NCI-H1048 (cell line): ENCODE results near the gene VIM.
"Not testable (repeated sequence)": the region's sequence is repeated elsewhere in the genome, so short reads cannot be mapped to it uniquely, and the experiment has no call there.

ENCODE experiments used
- DNase-seq: peaks from one replicate; lab custom pipeline; 2025; lab: John Stamatoyannopoulos, UW

Gene VIM

DNA sequence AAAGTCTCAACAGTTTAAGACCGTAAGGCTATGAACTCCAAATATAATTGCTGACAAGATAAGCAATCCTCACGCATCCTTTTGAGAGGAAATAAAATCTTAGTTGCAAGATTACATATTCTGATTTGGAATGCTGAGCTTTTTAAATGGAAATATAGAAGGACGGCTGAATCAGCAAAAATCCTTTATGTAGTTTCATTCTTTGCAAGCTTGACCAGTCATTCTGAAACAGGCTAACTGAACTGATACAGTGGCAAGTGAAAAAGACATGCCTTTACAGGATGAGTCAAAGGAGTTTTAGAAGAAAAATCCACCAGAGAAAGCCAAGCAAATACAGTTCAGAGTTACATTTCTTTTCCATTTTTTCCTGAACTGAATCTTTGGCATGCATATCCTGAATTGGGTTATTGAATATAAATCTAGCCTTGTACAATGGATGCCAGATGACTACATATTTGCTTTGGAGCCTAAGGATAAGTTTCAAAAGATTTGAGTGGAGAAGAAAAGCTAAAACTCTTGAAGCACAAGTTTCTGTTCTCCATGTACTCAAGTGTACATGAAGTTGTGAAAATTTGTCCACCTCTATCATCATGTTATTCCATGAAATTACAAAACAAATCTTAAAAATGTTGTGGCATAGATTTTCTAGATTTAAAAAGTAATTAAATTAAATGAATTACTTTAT lies 4.4 kb downstream of the VIM start:
- no peak for DNase-seq

DNA sequence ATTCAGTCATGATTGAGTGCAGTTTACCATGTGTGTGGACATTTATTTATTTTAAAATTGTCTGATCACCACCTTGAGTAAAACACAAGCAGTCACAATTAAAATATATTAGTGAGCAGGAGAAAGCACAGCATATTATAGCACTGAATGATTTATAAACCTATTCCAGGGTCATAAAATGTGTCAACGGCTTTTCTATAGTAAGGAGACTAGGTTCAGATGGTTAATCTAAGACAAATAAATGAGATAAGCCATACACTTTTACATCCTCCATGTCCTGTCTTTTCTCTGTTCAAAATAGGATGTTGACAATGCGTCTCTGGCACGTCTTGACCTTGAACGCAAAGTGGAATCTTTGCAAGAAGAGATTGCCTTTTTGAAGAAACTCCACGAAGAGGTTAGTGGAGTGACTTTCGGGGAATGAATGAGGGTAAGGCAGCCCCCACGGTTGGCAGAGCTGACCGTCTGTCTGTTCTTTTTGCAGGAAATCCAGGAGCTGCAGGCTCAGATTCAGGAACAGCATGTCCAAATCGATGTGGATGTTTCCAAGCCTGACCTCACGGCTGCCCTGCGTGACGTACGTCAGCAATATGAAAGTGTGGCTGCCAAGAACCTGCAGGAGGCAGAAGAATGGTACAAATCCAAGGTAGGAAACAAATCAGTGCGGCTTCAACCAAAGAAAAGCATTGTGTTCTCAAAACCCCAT lies 5.4 kb downstream of the VIM start:
- DNase-seq, result no peak

DNA sequence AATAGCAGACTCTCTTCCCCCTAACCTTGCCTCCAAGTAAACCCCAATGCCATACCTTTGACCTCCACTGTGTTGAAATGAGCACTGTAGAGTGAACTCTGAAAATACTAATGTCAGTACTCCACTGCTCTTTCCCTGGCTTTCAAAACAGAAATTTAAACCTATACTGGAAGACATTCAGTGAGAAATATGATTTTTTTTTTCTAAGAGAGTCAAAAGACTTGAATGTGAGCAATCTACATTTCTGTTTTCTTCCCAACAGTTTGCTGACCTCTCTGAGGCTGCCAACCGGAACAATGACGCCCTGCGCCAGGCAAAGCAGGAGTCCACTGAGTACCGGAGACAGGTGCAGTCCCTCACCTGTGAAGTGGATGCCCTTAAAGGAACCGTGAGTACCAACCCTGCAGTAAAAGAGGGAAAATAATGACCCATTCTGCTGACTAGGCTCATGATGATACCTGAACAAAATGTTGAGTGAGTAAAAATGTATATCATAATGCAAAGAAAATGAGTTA lies 6.4 kb downstream of the VIM start:
- no peak for DNase-seq

DNA sequence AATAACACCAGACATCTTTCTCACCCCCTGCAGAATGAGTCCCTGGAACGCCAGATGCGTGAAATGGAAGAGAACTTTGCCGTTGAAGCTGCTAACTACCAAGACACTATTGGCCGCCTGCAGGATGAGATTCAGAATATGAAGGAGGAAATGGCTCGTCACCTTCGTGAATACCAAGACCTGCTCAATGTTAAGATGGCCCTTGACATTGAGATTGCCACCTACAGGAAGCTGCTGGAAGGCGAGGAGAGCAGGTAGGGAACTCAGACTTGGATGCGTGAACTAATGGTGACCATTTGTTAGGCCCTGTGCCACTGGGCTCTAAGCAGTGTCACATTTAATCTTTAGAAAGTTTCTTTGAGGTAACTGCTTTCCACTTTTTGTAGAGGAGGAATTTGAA lies 7.1 kb downstream of the VIM start:
- no peak for DNase-seq

DNA sequence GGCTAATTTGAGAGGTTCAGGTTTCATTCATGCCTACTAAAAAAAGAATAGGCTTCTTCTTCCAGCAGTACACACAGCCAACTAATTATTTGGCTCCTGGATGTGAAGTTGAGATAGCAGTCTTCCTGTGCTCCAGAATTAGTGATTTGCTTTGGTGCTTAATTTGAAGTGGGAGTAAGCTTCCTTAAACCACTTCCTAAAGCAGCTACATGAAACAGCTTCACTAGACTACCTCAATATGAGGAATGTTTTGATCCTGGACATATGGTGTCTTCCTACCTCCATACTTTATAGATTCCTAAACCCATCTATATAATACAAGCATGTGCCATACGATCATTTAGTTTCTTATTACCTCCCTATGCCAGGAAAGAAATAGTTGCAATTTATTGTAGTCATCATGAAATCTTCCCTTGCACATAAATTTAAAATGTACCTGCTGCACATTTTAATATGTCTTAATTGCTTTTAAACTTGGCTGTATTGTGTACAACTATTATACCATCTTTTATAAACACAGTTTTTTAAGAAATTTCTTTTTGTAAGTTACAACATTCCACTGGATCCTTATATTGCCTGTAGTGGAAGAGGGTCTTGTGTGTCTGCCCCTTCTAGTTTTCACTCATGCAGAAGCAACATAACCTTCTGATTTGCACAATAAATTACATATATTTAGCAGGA lies 8.6 kb downstream of the VIM start:
- no peak for DNase-seq

DNA sequence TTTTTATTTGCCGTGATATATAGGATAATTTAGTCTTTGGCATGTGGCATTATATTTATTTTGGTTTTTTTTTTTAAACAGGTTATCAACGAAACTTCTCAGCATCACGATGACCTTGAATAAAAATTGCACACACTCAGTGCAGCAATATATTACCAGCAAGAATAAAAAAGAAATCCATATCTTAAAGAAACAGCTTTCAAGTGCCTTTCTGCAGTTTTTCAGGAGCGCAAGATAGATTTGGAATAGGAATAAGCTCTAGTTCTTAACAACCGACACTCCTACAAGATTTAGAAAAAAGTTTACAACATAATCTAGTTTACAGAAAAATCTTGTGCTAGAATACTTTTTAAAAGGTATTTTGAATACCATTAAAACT lies 9.1 kb downstream of the VIM start:
- no peak for DNase-seq

DNA sequence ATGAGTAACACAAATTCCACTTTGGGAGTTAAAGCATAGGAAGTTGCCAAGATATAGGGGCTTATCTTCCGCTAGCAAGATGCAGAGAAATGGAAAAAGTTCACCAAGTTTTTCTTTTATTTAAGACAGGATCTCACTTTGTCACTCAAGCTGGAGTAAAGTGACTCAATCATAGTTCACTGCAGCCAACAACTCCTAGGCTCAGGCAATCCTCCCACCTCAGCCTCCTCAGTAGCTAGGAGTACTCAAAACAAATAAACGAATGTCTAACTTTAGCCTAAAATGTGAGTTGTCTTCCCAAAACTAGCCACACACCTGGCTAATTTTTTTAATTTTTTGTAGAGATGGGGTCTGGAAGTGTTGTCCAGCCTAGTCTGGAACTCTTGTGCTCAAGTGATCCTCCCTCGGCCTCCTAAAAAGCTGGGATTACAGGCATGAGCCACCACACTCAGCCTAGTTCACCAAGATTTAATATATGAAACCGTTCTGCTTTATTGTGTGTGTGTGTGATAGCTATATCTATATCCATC lies 9.9 kb downstream of the VIM start:
- DNase-seq, result no peak

DNA sequence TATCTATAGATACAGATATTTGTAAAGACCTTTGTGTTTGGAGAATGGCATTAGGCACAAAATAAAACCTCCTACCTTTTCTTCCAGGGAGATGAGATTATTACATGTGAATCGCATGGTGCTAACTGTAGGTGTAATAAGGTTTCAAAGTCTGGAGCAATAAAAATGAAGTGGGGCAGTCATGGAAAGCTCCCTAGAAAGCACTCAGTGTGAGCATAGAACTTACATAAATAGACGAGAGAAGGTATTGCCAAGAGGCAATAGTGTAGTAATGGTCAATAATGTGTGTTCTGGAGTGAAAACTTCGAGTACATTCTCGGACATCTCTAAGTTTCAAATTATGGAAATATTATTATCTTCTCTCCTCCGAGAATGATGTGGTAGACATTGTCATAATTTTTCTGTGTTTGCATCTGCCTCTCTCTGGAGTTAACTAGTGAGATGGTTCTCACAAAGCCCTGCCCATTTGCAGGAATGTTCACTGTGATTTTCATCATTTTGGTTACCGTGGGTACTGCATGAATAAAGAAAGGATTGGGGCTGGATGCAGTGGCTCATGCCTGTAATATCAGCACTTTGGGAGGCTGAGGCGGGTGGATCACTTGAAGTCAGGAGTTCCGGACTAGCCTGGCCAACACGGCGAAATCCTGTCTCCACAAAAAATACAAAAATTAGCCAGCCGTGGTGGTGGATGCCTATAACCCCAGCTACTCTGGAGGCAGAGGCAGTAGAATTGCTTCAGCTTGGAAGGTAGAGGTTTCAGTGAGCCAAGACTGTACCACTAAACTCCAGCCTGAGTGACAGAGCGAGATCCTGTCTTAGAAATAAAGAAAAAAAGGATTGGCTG lies 10.6 kb downstream of the VIM start:
- DNase-seq, result no peak

DNA sequence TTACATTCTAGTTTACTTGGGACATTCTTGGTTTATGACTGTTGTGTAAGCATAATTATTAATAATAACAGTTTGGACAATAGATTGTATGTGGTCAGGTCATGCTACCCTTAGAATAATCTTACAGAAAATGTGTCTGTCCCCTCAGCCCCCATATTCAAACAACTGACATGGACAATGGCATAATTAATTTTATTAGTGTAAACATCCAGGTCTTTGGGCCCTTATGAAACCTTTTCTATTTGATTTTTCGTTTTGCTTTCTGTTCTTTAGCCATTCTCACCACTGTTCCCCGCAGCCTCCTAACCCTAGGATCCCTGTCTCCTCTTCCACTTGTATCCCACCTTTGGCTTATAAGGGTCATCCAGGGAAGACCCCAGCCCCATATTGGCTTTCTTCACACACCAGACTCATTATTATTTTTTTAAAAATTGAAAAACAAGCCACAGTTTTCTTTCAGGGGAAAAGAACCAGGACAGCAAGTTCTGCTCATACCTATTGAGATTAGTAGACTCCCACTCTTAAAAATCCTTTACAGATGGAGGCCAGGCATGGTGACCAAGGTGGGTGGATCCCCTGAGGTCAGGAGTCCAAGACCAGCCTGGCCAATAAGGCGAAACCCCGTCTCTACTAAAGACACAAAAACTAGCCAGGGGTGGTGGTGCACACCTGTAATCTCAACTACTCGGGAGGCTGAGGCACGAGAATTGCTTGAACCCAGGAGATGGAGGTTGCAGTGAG lies 11.5 kb downstream of the VIM start:
- no peak for DNase-seq

DNA sequence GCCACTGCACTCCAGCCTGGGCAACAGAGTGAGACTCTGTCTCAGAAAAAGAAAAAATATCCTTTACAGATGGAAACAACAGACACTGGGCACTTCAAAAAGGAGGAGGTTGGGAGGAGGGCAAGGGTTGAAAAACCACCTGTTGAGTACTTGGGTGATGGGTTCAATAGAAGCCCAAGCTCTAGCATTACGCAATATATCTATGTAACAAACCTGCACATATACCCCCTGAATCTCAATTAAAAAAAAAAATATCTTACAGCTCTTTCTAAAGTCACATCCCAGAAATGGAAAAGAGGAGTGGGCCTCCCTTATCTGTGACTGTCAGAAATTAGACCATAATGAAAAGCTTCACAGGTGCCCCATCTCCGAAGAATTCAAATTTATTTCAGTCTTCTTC lies 12.1 kb downstream of the VIM start:
- DNase-seq, result no peak

DNA sequence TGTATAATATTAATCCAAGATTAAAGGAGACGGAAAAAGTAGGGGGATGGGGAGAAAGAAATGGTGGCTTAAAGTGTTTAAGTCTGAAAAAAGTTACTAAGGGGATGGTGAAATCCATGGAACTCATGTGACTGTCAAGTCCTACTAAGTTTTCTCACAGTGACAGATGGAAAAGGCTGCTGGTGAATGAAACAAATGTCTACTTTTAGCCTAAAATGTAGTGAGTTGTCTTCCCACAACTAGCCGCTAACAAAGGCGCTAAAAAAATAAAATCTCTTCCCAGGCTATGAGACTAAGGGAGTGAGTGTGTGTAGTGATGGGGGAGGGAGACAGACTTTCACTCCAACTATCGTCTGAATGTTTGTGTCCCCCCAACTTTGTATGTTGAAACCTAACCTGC lies 12.6 kb downstream of the VIM start:
- DNase-seq, result no peak

DNA sequence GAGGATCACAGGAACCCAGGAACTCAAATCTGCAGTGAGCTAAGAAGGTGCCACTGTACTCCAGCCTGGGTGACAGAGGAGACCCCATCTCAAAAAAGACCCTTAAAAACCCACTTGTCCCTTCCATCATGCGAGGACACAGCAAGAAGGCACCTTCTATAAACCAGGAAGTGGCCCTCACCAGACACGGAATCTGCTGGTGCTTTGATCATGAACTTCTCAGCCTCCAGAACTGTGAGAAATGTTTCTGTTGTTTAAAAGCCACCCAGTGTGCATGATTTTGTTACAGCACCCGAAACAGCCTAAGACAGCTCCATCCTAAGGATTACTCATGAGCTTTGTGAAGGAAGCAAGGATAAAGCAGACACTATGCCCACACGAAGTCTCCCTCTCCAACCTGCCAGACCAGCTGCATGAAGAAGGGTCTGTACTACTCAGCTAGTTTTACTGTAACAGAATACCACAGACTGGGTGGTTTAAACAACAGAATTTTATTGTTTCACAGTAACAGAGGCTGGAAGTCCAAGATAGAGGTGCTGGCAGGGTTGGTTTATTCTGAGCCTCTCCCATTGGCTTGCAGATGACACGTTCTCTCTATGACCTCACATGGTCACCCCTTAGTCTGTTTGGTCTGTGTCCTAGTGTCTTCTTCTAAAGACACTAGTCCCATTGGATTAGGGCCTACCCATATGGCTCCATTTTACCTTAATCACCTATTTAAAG lies 13.7 kb downstream of the VIM start:
- no peak for DNase-seq

DNA sequence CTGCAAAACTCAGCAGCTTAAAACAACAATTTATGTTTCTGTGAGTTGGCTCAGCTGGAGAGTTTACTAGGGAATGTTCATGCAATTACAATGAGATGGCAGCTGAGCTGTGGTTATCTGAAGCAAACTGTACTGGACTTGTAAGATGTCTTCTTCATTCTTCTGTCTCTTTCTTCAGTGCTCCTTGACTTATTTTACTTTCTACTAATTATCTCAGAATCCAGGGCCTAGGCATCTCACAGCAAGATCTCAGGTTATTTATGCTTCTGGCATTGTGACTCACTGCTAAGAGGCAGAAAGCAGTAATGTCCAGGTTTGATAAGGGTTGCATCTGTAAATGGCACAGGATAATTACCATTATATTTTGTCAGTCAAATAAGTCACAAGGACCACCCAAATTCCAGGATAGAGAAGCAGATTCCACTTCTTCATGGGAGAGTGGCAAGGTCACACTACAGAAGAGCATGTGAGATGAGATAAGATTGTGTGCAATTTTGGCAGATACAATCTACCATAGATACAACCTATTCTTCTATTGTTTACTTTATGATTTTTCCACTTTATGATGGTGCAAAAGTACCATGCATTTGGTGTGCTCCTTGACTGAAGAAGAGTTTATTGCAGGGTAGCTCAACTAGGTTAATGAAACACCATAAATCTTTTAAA lies 16.8 kb downstream of the VIM start:
- no peak for DNase-seq

DNA sequence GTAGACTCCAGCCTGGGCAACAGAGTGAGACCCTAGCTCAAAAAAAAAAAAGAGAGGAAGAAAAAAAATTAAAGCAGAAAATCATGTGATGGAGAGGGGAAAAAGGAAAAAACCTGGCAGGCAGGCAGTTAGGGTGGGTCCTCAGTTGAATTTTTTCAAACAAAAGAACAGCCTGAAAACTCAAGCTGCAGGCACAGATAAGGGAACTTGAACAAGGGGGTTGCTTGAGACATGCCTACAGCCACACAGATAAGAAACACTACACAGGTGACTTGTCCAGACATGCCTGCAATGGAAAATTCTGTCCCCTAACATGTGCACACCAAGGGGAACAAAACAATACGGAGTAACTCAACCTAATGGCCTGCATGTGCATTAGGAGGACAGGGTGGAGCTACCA lies 19.2 kb downstream of the VIM start:
- DNase-seq, result no peak

DNA sequence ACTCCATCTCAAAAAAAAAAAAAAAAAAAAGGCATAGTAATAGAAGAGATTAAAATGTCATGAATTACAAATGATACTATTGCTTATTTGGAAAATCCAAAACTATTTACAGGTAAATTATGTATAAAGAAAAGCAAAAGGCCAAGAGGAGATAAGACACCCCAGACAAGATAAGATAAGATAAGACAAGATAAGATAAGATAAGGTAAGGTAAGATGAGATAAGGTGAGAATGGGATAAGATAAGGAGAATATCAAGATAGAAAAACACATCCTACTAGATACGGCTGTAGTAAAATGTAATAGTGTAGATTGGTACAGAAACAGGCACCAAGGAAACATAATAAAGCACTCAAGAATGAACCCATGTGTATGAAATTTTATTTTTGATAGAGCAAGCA lies 20.9 kb downstream of the VIM start:
- no peak for DNase-seq

DNA sequence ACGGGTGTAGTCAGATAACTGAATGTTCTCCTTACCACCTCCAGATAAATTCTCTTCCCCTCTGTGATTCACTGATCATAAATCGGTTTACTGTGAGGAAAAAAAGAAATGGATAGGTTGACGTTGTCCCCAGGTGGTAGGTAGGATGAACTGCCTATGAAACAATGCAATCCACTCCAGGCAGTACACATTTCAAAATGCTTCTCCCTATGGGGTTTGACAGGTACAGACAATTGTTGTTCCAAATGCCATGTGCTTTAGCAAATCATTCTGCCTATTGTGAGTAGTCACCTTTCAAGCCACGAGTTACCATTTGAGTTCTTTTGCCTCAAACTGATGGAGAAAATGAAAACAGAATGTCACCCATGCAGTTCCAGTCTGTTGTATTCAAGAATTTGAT lies 21.8 kb downstream of the VIM start:
- no peak for DNase-seq

DNA sequence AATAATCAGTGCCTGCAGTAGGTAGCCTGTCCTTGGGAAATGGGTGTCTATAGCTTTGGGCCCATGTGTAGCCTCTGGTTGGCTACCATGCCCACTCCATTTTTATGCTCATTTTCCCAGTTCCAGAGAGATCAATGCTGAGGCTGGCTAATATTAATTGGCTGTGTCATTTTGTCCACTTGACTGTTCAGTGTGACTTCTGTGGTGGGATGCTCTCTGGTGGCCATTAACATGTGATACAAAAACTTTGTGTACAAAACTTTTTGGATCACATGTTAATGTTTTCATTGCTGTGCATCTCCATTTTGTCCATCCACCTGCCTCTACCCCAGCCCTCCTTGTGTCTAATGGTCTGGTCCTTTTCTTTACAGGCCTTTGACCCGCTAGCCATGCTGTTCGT lies 22.7 kb downstream of the VIM start:
- DNase-seq, result no peak

DNA sequence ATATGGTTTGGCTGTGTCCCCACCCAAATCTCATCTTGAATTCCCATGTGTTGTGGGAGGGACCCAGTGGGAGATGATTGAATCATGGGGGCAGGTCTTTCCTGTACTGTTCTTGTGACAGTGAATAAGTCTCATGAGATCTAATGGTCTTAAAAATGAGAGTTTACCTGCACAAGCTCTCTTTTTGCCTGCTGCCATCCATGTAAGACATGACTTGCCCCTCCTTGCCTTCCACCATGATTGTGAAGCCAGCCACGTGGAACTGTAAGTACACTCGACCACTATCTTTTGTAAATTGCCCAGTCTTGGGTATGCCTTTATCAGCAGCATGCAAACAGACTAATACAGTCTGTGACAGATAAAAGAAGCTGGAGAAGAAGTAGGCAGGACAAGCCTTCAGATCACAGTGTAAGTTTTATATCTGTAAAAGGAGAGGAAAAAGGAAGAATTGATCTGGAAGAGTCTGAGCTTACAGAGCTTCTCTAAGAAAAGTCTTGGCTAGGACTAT lies 26.6 kb downstream of the VIM start:
- not testable (repeated sequence) for DNase-seq

DNA sequence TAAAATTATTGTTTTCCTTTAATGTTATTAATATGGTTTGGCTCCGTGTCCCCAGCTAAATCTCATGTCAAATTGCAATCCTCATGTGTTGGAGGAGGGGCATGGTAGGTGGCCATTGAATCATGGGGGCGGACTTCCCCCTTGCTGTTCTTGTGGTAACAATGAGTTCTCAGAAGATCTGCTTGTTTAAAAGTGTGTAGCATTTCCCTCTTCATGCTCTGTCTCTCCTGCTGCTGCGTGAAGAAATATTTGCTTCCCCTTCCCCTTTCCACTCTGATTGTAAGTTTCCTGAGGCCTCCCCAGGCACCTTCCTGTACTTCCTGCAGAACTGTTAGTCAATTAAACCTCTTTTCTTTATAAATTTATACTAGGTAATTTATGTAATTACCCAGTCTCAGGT lies 27.5 kb downstream of the VIM start:
- no peak for DNase-seq

DNA sequence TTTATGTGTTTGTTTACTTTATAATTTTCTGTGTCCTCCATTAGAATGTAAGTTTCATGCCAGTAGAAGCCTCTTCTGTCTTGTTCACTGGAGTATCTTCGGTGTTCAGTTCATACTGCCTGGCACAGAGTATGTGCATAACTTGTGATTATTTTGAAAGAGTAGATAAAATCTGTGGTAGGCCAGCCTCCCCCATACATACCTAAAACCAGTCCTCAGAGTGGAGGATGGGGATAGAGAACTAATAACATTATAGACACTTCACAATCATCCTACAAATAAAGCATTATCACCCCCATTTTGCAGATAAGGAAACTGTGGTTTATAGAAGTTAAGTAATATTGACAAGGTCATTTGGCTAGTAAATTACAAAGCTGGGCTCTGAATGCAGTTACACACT lies 28.0 kb downstream of the VIM start:
- no peak for DNase-seq
